Measurements from ENCODE around the gene PRMT2. TPM values are rescaled to one million over a fixed set of nuclear protein-coding genes. Genes with fewer than 3 reads are reported as not detected.

PRMT2 gene
- polyA plus RNA-seq, 4 donors, result 121 to 129 (median 125) TPM

- DNase-seq (ENCODE audit: low read depth in 4 of 4, low spot score in 3 of 4), result no peak
Measured at GRCh38 chr21:46639489-46640386, 4.3 kb downstream of the PRMT2 start.

DNA sequence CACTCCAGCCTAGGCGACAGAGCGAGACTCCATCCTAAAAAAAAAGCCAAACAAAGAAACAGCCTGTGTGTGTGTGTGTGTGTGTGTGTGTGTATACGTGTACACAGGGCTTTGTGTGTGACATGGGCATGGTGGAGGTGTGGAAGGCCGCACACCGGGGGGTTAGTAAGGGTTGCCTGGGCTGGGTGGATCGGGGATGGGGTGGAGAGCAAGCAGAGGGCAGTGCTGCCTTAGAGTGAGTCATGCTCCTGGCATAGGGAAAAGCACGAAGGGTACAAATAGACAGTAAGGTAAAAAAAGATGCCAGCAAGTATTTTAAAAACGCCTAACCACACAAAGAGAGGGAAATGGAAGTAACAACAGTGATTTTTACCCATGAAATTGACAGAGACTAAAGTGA lies 6.2 kb downstream of the PRMT2 start:
- DNase-seq (ENCODE audit: low read depth in 4 of 4, low spot score in 3 of 4), result no peak

DNA sequence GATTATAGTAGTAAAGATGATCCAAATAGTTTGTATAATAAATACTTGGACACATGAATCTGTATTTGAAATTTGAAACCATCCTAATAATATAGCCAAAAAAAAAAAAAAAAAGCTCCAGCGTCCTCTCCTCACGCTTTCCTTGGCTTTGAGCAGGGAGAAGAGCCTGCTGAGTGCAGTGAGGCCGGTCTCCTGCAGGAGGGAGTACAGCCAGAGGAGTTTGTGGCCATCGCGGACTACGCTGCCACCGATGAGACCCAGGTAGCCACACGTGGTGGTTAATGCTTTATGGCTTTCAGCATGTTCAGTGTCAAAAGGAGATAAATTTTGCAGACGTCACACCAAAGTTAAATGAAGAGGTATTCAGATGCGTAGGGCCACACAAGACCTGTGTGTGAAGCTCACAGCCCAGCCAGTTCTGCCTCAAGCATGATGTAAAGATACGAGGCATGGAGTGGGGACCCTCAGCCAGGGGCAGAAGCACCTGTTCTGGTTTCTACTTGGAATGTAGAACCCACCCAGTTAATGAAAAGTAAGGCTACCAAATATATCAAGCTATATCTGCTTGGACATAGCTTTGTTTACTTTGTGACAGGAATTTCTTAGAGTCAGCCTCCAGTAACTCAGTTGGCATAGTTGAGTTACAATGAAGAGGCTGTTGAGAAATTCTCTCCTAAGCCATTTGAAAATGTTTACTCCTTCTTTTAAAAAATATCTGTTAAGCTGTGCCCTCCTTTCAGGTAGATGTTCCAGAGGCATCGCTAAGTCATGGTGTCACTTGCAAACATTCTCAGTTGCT lies 8.1 kb downstream of the PRMT2 start:
- no peak for DNase-seq (ENCODE audit: low read depth in 4 of 4, low spot score in 3 of 4)

DNA sequence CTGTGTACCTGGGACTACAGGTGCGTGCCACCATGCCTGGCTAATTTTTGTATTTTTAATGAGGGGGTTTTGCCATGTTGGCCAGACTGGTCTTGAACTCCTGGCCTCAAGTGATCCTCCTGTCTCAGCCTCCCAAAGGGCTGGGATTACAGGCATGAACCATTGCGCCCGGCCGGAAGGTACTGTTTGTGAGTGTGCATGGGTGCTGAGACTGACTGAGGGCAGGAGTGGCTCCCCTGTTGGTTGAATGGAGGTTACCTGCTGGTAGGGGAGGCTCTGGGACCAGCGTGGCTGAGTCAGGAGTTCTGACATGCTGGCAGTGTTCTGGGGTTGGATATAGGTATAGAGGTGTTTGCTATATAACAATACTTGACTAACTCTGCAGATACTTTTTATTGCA lies 10.4 kb downstream of the PRMT2 start:
- no peak for DNase-seq (ENCODE audit: low read depth in 4 of 4, low spot score in 3 of 4)

DNA sequence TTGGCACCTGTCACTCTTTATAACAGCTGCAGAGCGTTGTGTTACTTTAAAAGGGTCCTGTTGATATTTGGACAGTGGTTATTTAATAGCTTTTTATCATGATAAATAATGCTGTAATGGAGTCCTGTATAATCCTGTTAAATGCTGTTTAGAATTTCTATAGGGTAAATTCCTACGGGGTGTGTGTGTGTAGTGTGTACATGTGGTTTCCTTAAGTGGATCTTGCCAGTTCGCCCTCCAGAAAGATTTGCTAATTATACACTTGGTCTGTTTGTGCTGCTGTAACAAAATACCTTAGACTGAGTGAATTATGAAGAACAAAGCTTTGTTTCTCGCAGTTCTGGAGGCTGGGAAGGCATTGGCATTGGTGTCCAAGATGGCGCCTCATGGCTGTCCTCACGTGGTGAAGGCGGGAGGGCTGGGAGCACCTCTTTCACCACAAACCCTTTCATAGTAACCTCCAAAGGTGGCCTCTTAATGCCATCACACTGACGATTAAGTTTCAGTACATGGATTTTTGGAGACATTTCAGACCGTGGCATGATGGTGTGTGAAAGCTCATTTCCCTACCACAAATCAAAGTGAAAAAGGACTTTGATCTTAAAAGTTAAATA lies 11.2 kb downstream of the PRMT2 start:
- DNase-seq (ENCODE audit: low read depth in 4 of 4, low spot score in 3 of 4), result no peak

GRCh38 chr21:46648539-46648938 lies 13.1 kb downstream of the PRMT2 start:
- DNase-seq (ENCODE audit: low read depth in 4 of 4, low spot score in 3 of 4), result no peak

GRCh38 chr21:46649356-46649755 lies 13.9 kb downstream of the PRMT2 start:
- no peak for DNase-seq (ENCODE audit: low read depth in 4 of 4, low spot score in 3 of 4)

DNA sequence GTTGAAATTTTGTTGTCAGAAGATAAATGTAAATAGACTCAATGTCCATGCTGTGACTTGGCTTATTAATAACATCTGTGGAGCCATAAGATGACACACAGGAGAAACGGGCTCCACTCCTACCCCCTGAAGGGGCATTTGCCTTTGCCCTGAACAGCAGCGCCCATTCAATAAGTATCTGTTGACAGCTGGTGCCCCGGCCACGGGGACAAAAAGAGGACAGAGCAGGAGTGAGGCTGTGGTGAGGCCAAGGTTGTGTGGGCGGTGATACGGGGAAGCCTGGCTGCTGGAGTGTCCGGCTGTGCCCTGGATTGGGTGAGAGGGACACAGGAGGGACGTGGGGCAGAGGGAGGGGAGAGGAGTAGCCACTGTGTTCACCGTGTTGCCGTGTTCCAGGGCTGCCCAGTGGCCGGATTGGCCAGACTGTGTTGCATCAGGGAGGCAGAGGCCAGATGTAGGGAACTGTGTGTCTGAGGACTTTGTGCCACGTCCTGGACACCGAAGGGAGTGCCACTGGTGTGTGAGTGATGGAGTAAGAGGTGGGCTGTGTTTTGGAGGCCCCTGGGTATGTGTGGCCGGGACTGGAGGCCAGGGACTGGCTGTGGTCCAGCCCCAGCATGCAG lies 15.1 kb downstream of the PRMT2 start:
- no peak for DNase-seq (ENCODE audit: low read depth in 4 of 4, low spot score in 3 of 4)

GRCh38 chr21:46651121-46651520 lies 15.6 kb downstream of the PRMT2 start:
- no peak for DNase-seq (ENCODE audit: low read depth in 4 of 4, low spot score in 3 of 4)

GRCh38 chr21:46655230-46655629 lies 19.8 kb downstream of the PRMT2 start:
- no peak for DNase-seq (ENCODE audit: low read depth in 4 of 4, low spot score in 3 of 4)

DNA sequence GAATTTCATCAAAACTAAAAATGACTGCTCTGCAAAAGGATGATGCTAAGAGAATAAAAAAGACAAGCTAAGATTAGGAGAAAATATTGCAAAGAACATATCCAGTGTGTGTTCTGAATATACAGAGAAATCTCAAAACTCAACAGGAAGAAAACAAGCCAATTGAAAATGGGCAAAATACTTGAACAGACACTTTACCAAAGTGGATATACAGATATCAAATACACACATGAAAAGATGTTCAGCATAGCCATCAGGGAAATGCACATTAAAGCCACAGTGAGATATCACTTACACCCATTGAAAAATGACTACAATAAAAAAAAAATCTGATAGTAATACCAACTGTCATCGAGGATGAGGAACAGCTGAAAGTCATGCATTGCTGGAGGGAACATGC lies 21.3 kb downstream of the PRMT2 start:
- no peak for DNase-seq (ENCODE audit: low read depth in 4 of 4, low spot score in 3 of 4)

GRCh38 chr21:46660505-46660904 lies 25.0 kb downstream of the PRMT2 start:
- DNase-seq (ENCODE audit: low read depth in 4 of 4, low spot score in 3 of 4), result no peak

DNA sequence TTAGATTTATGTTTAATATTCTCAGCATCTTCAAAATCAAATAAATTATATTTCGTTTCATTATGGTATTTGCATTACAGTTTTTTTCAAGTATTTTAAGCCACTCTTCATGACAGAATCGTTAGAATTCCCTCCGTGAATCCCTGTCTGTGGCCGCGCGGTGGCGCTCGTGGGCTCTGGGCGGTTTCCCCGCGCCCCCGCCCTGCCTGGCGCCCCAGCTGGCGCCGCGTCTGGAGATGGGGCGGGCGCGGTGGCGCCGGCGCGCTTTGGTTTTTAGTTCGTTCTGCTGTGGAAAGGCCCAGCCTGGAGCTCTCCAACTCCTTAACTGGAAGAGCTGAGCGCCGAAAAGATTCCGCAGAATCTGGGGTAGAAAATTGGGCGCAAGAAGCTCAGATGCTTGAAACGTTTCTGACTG lies 25.7 kb downstream of the PRMT2 start:
- DNase-seq (ENCODE audit: low read depth in 4 of 4, low spot score in 3 of 4), result peak in 3 of 4 donors; percentile 43 to 67 (median 65)

DNA sequence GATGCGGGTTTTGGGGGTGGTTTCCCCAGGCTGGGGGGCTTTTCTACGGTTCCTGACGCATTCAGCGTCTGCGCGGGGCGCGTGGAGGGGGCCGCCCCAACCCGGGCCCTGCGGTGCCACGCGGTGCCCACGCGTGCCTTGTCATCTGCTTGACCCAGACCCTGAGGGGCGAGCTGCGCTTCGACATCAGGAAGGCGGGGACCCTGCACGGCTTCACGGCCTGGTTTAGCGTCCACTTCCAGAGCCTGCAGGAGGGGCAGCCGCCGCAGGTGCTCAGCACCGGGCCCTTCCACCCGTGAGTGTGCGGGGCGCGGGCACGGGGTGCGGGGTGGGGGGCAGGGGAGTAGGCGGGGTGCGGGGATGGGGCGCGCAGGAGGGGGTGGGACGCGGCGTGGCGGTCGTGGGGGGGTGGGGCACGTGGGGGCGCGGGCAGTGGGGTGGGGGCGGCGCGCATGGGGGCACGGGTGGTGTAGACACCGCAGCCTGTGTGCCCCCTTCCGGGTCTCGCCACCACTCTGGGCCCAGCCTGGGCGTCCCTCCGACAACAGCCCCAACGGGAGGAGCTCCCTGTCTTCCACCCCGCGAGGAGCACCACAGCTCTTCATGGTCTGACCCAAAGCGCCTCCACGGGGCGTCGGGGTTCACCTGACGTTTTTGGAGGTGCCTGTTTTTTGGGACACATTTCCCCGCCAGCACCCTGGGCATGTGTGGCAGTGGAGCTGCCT lies 26.3 kb downstream of the PRMT2 start:
- no peak for DNase-seq (ENCODE audit: low read depth in 4 of 4, low spot score in 3 of 4)

- no peak for DNase-seq (ENCODE audit: low read depth in 4 of 4, low spot score in 3 of 4)
Measured at GRCh38 chr21:46662367-46662654, 26.8 kb downstream of the PRMT2 start.

DNA sequence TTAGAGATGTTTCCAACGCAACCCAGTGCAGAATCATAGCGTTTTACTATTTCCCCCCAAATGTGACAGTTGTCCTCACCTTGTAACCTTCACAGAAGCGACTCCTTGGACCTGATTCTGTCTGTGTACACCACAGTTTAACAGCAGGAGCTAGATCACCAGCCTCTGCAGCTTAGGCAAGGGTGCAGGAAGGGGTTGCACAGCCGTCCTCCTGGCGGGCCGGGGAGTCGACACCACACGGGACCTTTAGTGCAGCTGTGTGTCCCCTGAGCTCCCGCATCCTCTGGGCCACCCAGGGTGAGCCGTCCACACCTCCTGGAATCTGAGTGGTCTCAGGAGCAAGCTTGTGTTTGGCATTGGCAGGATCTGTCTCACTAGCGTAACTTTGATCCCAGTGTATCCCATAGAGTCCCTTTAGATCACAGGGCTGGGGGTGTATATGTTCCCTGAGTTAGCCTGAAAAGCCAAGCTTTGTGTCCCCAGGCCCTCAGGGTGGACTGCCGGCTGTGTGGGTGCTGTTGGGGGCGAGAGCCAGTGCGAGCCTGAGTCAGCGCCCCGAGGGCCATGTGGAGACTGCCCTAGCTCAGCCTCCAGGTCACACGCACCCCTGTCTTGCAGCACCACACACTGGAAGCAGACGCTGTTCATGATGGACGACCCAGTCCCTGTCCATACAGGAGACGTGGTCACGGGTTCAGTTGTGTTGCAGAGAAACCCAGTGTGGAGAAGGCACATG lies 27.5 kb downstream of the PRMT2 start:
- DNase-seq (ENCODE audit: low read depth in 4 of 4, low spot score in 3 of 4), result no peak

DNA sequence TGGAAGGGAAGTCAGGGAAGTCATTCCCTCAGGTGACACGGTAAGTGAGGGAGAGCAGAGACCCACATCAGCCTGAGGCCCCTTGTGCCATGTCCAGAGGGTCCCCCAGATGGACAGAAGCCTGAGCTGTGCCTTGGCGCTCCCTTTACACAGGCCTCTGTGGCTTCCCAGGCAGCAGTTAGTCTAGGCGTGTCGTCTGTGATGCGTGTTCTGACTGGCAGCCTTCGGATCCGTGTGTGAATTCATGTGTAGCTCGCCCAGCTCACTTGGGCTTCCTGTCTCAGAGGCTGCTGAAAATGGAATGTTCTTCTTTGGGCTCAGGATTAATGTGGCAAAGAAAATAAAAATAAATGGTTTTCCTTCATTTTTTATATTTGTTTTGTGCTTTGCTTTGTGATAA lies 28.3 kb downstream of the PRMT2 start:
- DNase-seq (ENCODE audit: low read depth in 4 of 4, low spot score in 3 of 4), result no peak

DNA sequence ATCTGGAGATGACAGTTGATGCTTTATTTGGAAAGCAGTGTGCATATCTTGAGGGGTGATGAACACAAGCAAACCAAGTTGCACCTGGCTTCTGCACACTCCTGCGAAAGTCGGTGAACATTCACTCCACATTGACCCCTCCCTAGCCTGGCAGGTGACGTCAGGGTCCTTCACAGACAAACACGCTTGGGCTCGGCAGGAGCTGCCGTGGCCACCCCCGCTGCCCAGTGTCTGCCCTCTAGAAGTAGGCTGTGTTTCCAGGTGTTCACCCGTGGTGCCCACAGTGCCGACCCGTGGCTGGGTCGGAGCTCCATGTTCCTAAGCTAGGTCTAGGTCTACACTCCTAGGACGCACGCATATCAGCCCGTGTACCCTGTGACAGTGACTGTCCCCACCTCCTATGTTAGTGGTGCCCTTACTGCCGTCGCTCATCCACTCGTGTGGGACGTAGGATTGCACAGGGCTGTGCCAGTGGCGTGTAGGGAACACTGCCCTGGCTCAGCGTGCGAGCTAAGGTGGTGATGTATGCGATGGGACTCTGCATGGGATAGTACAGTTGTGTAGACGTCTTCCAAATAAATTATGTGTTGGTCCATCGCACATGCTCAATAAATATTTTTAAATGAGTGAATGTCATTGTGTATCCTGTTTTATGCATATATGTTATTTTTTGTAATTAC lies 29.0 kb downstream of the PRMT2 start:
- no peak for DNase-seq (ENCODE audit: low read depth in 4 of 4, low spot score in 3 of 4)

GRCh38 chr21:46665566-46665965 lies 30.1 kb downstream of the PRMT2 start:
- no peak for DNase-seq (ENCODE audit: low read depth in 4 of 4, low spot score in 3 of 4)
